ENCODE data around the gene FAM90A26.
A peak's percentile ranks its signal among the peaks of the same experiment; 100 is the strongest.
"Not testable (repeated sequence)": the region's sequence is repeated elsewhere in the genome, so short reads cannot be mapped to it uniquely, and the experiment has no call there.

FAM90A26 gene, protein sequence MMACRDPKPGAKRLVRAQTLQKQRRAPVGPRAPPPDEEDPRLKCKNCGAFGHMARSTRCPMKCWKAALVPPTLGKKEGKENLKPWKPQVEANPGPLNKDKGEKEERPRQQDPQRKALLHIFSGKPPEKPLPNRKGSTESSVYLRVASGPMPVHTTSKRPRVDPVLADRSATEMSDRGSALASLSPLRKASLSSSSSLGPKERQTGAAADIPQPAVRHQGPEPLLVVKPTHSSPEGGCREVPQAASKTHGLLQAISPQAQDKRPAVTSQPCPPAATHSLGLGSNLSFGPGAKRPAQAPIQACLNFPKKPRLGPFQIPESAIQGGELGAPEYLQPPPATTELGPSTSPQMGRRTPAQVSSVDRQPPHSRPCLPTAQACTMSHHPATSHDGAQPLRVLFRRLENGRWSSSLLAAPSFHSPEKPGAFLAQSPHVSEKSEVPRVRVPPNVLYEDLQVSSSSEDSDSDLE

DNA sequence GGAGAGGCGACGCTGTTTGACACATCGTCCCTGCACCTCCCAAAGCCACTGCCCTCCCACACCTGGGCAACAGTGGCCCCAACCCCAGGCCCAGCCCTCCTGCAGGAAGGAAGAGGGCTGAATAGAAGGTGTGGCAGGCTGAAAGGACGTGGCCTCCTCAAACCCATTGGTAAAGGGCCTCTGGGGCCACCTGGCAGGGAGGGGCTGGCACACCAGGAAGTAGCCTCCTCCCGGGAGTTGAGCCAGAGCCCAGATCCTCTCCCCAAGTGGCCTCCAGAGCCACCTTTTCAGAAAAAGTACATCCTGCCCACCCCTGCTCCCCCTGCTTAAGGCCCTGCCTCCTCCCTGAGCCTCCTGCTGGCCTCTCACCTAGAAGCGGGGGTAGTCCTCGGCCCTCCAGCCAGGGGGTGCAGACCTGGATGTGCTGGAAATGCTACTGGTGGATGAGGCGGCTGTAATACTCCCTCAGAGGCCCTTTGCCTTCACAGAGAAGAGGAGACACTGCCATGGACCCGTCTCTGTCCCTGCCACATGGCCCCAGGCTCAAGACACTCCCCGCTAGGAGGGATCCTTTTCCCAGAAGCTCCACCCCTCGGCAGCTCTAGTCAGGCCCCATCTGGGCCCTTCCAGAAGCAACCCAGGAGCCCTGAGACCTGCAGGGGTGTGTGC is at the start of gene FAM90A26:
TSS of gene FAM90A26 (plus strand) at position 619 of the 669 bp plus-strand sequence. CDS start 2,764 bp downstream, outside the sequence.
- H3K27ac ChIP-seq, result not testable (repeated sequence)

DNA sequence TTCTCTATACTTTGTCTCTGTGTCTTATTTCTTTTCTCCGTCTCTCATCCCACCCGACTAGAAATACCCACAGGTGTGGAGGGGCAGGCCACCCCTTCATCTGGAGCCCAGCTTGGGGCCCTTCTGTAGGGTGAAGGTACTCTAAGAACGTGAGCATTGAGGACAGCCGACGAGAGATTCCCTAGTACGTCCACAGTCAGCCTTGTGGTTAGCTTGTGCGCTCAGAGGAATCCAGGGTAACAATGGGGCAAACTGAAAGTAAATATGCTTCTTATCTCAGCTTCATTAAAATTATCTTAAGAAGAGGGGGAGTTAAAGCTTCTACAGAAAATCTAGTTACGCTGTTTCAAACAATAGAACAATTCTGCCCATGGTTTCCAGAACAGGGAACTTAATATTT is 47.5 kb upstream of the FAM90A26 start:
- H3K27ac ChIP-seq, result not testable (repeated sequence)

DNA sequence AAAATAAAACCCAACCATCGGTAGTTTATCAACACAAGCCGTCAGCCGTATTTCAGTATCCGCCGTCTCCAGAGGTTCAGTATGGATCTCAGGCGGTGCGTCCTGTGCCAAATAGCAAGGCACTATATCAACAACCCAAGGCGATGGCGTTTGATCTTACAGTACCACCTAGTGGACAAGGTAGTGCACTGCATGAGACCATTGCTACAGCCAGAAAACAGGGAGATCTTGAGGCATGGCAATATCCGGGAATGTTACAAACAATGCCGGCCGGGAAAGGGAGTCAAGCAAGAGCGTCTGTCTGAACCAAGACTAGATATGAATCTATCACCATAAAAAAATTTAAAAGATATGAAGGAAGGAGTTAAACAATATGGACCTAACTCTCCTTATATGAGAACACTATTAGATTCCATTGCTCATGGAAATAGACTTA is 46.6 kb upstream of the FAM90A26 start:
- TF ChIP-seq, protein P1, sequence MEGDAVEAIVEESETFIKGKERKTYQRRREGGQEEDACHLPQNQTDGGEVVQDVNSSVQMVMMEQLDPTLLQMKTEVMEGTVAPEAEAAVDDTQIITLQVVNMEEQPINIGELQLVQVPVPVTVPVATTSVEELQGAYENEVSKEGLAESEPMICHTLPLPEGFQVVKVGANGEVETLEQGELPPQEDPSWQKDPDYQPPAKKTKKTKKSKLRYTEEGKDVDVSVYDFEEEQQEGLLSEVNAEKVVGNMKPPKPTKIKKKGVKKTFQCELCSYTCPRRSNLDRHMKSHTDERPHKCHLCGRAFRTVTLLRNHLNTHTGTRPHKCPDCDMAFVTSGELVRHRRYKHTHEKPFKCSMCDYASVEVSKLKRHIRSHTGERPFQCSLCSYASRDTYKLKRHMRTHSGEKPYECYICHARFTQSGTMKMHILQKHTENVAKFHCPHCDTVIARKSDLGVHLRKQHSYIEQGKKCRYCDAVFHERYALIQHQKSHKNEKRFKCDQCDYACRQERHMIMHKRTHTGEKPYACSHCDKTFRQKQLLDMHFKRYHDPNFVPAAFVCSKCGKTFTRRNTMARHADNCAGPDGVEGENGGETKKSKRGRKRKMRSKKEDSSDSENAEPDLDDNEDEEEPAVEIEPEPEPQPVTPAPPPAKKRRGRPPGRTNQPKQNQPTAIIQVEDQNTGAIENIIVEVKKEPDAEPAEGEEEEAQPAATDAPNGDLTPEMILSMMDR (conservative IDR thresholded peaks at IDR 0.05), result peak; percentile 79
- not testable (repeated sequence) for H3K27ac ChIP-seq

GRCh38 chr4:9125601-9126161 is 44.5 kb upstream of the FAM90A26 start:
- H3K27ac ChIP-seq, result not testable (repeated sequence)

GRCh38 chr4:9131420-9131819 is 38.8 kb upstream of the FAM90A26 start:
- not testable (repeated sequence) for H3K27ac ChIP-seq

- H3K27ac ChIP-seq, result not testable (repeated sequence)
These were observed 37.4 kb upstream of the FAM90A26 start for GRCh38 chr4:9132849-9133248.

DNA sequence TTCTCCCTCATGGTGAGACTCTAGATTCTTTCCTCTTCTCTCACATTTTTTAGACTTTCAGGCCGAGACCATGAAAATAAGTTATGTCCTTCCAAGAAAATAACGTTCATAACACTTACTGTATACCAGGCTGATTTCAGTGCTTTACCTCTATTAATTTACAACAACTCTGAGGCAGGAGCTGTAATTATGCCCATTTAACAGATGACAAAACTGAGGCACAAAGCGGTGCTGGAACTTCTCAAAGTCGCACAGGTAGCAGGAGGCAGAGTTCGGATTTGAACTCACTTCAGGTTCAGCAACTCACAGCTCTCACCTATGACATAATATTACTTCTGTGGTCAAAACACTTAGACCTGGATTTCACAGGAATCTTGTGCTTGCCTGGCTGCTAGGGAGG is 36.2 kb upstream of the FAM90A26 start:
- not testable (repeated sequence) for H3K27ac ChIP-seq

DNA sequence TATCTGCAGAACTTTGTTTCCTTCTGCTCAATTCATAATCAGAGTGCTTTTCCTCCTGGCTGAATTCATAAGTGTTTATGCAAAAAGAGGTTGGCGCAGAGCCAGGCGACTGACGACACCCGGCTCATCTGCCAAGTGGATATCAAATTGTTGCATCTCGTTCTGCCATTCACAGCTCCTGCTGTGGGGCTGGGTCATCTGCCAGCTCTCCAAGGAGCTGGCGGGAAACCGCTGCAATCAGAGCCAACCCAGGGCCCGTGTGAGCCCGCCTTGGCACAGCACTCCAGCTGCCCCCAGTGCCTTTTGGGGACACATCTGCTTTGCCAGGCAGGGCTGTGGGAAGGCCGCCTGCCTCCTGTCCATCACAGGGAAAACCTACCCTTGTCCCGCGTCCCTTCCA is 35.7 kb upstream of the FAM90A26 start:
- H3K27ac ChIP-seq, result not testable (repeated sequence)

GRCh38 chr4:9141050-9141449 is 29.2 kb upstream of the FAM90A26 start:
- H3K27ac ChIP-seq, result not testable (repeated sequence)

- H3K27ac ChIP-seq, result not testable (repeated sequence)
These were observed 27.4 kb upstream of the FAM90A26 start for GRCh38 chr4:9142786-9143185.

GRCh38 chr4:9143421-9144080 is 26.7 kb upstream of the FAM90A26 start:
- TF ChIP-seq, protein P1 (conservative IDR thresholded peaks at IDR 0.05), result no peak
- H3K27ac ChIP-seq, result no peak overlapping the region

DNA sequence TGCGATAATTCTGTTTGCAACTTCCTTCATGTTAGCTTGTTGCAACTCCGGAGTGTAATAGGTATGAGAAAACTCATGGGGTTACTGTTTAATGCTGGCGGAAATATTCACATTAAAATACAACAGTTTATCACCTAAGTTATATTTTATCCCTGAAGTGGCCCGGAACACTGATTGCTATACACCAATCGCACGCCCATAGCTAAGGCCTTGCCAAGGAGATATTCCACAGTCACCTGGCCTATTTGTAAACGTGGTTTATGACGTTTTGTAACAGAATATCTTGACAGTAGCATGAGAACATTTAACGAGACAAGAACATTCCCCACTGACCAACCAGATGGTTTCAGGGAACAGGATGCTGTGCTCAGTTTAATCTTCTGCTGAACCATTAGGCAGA is 23.2 kb upstream of the FAM90A26 start:
- H3K27ac ChIP-seq, result no peak overlapping the region
- TF ChIP-seq, protein P1 (conservative IDR thresholded peaks at IDR 0.05), result no peak

DNA sequence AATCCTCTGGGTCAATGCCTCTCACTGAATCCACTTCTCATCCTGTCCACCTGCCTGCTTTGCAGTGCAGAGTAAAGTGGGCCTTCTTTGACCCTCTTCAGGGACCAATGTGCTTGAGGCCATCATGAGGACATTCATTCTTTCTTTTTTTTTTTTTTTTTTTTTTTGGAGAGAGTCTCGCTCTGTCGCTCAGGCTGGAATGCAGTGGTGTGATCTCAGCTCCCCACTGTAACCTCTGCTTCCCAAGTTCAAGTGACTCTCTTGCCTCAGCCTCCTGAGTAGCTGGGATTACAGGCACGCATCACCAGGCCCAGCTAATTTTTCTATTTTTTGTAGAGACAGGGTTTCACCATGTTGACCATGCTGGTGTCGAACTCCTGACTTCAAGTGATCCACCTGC is 22.8 kb upstream of the FAM90A26 start:
- H3K27ac ChIP-seq, result not testable (repeated sequence)

GRCh38 chr4:9148611-9149409 is 21.4 kb upstream of the FAM90A26 start:
- H3K27ac ChIP-seq, result not testable (repeated sequence)

DNA sequence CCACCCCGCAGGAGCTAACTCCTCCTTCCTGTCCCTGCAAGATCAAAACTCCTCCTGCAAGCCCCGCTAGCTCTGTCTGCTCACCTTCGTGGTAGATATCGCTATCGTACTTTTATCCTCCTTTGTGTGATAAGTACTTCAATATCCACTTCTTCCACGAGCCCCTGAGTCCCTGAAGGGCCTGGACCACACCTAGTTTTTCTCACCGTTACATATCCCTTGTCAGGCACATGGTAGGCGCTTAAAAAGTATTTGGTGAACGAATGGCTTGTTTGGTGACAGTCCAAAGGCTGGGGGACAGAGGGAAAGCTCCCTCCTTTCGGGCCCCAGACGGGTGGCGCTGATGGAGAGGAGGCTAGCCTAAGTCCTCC is 18.4 kb upstream of the FAM90A26 start:
- H3K27ac ChIP-seq, result not testable (repeated sequence)

DNA sequence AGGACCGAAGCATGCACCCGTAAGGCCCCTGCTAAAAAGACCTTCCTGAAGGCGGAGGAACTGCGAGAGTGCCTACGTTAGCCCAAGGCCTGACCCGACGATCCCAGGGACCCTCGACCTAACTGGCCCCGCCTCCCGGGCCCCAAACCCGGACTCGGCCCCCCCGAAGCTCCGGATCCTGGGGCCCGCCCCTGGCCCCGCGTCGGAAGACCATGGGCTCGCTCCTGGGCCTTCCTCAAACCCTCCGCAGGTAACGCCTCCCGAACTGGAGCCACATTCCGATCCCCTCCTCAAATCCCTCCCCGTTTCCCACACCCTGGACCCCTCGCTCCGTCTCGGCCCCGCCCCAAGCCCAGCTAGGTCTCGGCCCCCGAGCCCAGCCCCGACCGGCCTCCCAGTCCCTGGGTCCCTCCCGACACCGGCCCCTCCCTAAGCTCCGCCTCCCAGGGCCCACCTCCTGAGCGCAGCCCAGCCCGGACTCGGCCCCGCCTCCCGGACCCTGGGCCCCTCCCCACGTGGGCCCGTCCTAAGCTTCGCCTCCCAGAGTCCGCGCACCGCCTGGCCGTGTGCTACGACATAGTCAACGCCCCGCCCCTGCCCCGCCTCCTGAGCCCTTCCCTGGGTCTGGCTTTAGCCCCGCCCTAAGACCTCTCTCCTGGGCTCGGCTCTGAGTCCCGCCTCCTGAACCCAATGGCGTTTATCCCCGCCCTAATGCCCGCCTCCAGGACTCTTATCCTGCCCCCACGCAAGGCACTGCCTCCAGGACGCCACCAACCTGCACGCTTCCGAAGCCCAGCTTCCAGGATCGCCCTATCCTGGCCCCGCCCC is 17.8 kb upstream of the FAM90A26 start:
- not testable (repeated sequence) for H3K27ac ChIP-seq
